Epithelial cell of proximal tubule (primary cell): Measurements from ENCODE around the gene ITIH4. TPM values are rescaled to one million over a fixed set of nuclear protein-coding genes. Genes with fewer than 3 reads are reported as not detected.

Experiments used
- DNase-seq: peaks from one replicate; pipeline ENCODE4 v3.0.0-alpha.2; 2011; ENCODE audit warnings: low read depth
- H3K4me3 ChIP-seq: 2 replicates; pipeline ENCODE4 v1.5.1; 2011; ENCODE audit warnings: low read depth, mild to moderate bottlenecking, low read length
- CTCF ChIP-seq: conservative IDR thresholded peaks from 2 replicates; pipeline ENCODE4 v1.5.1; 2012; ENCODE audit warnings: low read depth, mild to moderate bottlenecking, low read length
- total RNA-seq: library from RNA; depleted of rRNA; stranded (reverse); fragments of >200 nt; gene quantifications from 2 replicates; pipeline ENCODE4 v1.2.3, GENCODE V29; 2015

Gene ITIH4
- total RNA-seq, 1 donor from 2014 or later = not detected

- no peak overlapping the region for H3K4me3 ChIP-seq
- no peak for DNase-seq
These were observed 13.3 kb downstream of the ITIH4 start for GRCh38 chr3:52817221-52817620.

GRCh38 chr3:52816654-52817053 is 13.8 kb downstream of the ITIH4 start:
- no peak for DNase-seq
- H3K4me3 ChIP-seq = no peak overlapping the region
- no peak for TF ChIP-seq CTCF

More at GRCh38 chr3:52817221-52817620, 13.3 kb downstream of the ITIH4 start:
- TF ChIP-seq CTCF = no peak

DNA sequence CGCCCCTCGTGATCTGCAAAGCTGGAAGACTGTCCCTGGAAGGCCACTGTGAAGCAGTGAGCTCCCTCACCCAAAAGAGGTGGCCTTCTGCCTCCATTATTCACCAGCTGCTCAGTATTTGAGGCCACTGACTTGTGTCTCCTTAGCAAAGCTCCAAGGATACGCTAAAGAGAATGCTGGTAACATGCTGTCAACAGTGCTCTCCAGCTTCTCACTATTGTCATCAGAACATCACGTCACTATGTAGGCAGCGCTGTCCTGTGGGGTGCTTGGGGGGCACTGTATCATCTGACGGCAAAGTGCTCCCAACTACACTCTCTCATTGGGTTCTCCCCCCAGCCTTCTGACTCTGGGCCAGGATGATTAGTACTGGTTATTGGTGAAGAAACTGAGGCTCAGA is 14.3 kb downstream of the ITIH4 start:
- H3K4me3 ChIP-seq = no peak overlapping the region
- no peak for DNase-seq
- TF ChIP-seq CTCF = no peak

DNA sequence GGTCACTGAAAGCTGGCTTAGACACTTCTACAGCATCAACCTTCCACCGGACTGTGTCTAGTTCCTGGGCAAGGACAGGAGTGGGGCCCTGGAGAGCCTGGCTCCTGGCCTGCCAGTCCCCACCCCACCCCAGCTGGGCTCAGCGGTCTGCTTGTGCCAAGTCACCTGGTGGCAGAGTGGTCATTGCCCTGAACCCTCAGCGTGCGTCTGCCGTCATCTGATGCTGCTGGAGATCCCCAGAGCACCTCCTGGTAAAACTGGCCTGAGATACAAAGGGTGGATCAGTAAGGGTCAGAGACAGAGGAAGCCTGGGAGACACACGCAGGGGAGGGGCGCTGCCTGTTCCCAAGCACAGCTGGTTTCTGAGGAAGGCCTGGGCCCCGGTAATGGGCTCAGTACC is 16.7 kb downstream of the ITIH4 start:
- no peak for TF ChIP-seq CTCF
- no peak for DNase-seq
- no peak overlapping the region for H3K4me3 ChIP-seq

GRCh38 chr3:52811452-52812011 is 18.9 kb downstream of the ITIH4 start:
- no peak for TF ChIP-seq CTCF
- no peak overlapping the region for H3K4me3 ChIP-seq
- DNase-seq = no peak

DNA sequence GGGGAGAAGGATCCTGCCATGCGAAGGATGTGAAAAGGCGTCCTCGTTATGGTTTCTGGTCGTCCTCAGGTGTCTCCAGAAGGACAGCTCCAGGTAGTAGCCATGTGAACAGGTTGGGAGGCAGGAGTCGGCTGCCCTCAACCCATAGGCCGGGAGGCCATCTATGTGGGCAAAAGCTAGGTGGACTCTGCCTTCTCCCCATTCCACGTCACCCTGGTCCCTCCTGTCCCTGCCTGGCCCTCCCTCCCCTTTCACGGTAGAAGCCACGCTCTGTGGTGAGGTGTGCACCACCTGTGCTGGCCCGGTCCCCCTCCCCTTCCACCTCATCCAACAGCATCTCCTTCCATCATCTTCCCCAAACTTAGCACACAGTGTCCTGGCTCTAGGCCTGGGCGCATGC is 19.5 kb downstream of the ITIH4 start:
- no peak for TF ChIP-seq CTCF
- DNase-seq = no peak
- H3K4me3 ChIP-seq = no peak overlapping the region

DNA sequence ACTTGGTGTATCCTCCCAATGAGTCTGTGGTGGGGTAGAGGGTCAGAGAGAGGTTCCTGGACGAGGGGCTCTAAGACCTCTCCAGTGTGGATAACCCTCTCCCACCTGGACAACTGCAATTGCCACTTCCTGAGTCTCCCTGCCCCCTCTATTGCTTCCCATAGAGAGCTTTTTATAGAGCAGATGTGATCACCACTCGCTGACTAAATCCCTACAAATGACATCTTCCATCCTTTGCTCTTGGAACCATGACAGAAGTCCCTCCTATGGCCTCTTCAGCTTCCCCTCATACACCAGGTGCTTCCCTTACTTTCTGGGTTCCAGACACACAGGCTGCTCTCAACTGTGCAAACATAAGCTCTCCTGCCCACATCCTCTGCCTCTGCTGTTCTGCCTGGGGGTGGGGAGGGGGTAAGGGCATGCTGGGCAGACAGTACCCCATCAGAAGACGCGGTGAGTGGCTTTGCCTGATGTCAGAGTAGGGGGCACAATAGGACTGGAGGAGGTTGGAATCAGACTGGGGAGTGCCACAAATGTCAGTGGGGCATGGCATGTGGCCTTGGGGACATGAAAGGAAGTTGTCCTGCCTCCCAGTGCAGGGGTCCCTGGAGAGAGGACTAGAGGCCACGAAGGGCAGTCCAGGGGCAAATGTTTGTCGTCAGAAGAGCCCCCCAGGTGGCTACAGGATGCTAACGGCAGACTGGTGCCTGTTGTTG is 20.7 kb downstream of the ITIH4 start:
- TF ChIP-seq CTCF = no peak
- no peak overlapping the region for H3K4me3 ChIP-seq
- DNase-seq = no peak
